ENCODE measurements around the gene NRXN3. TPM values are rescaled to one million over a fixed set of nuclear protein-coding genes. Genes with fewer than 3 reads are reported as not detected.

NRXN3 gene
- total and polyA plus RNA-seq, 2 experiments from 2014 or later = 1.0 to 1.8 TPM

GRCh38 chr14:79028281-79028680, 858.1 kb downstream of the NRXN3 start:
- Mint-ChIP-seq H3K27me3 (ENCODE audit: insufficient read depth, low read depth, poor library complexity) (peaks cover 2% of the 10 kb centered on the region), H3K9me3 (no peaks in the 10 kb centered on the region), H3K27ac (no peak overlapping the region), H3K4me1 (no peaks in the 10 kb centered on the region), H3K4me3 (no peak overlapping the region), H3K36me3 (ENCODE audit: low read depth) (no peaks in the 10 kb centered on the region)
- TF ChIP-seq REST (IDR thresholded peaks at IDR 0.05; ENCODE audit: unreplicated experiment) (no peak), ZNF331 (CRISPR knock-in tag; IDR thresholded peaks at IDR 0.05; ENCODE audit: low read depth) (no peak)
- H3K4me2 ChIP-seq = no peak overlapping the region
- H4K20me1 ChIP-seq (replicated peaks; ENCODE audit: insufficient read depth) = no peaks in the 10 kb centered on the region
- H3K36me3 ChIP-seq (ENCODE audit: insufficient read depth) = no peaks in the 10 kb centered on the region
- ATAC-seq (no peak), DNase-seq (ENCODE audit: low spot score) (no peak)
- H3K9me2 ChIP-seq (ENCODE audit: insufficient read depth) = no peaks in the 10 kb centered on the region
- H3K4me3 ChIP-seq = no peak overlapping the region
- H3F3A ChIP-seq (replicated peaks; ENCODE audit: low read depth) = no peaks in the 10 kb centered on the region
- H2AFZ ChIP-seq = no peak overlapping the region
- H3K4me1 ChIP-seq (ENCODE audit: insufficient read depth) = no peaks in the 10 kb centered on the region
- no peaks in the 10 kb centered on the region for H3K27me3 ChIP-seq (ENCODE audit: insufficient read depth)
- H3K27ac ChIP-seq (ENCODE audit: low read depth) = no peak overlapping the region
- H3K79me2 ChIP-seq (replicated peaks; ENCODE audit: insufficient read depth) = no peaks in the 10 kb centered on the region

- Mint-ChIP-seq H3K27me3 (ENCODE audit: insufficient read depth, low read depth, poor library complexity) (no peaks in the 10 kb centered on the region), H3K36me3 (ENCODE audit: low read depth) (peaks cover 12% of the 10 kb centered on the region; the same call in 2 of the 3 replicates)
- no peak overlapping the region for H3K4me3 ChIP-seq
- no peak for TF ChIP-seq CREB1 (CRISPR knock-in tag; IDR thresholded peaks at IDR 0.05; ENCODE audit: low read depth)
- TF ChIP-seq EZH2phosphoT487 (IDR thresholded peaks at IDR 0.05; ENCODE audit: unreplicated experiment) = no peak
- no peak for TF ChIP-seq REST (IDR thresholded peaks at IDR 0.05; ENCODE audit: unreplicated experiment)
- TF ChIP-seq ZNF331 (CRISPR knock-in tag; IDR thresholded peaks at IDR 0.05; ENCODE audit: low read depth) = no peak
- TF ChIP-seq EZH2 (IDR thresholded peaks at IDR 0.05; ENCODE audit: low read depth, unreplicated experiment) = no peak
- no peak for TF ChIP-seq JUNB (IDR thresholded peaks at IDR 0.05; ENCODE audit: unreplicated experiment)
- no peak for TF ChIP-seq CTCF (conservative IDR thresholded peaks at IDR 0.05; ENCODE audit: low read depth in 2 of 2)
- no peak for TF ChIP-seq ETS1 (IDR thresholded peaks at IDR 0.05)
Observed at GRCh38 chr14:79036441-79036840, 866.3 kb downstream of the NRXN3 start.

More at GRCh38 chr14:79036441-79036840, 866.3 kb downstream of the NRXN3 start:
- H3K9me2 ChIP-seq (ENCODE audit: insufficient read depth) = no peaks in the 10 kb centered on the region
- H3K27ac ChIP-seq (ENCODE audit: low read depth) = no peak overlapping the region
- H3K79me2 ChIP-seq (replicated peaks; ENCODE audit: insufficient read depth) = no peaks in the 10 kb centered on the region
- H3K27me3 ChIP-seq (ENCODE audit: insufficient read depth) = no peaks in the 10 kb centered on the region
- H3K4me1 ChIP-seq (ENCODE audit: insufficient read depth) = no peaks in the 10 kb centered on the region
- no peaks in the 10 kb centered on the region for H4K20me1 ChIP-seq (replicated peaks; ENCODE audit: insufficient read depth)
- no peak overlapping the region for H2AFZ ChIP-seq
- ATAC-seq (no peak), DNase-seq (ENCODE audit: low spot score) (no peak)
- H3K36me3 ChIP-seq (ENCODE audit: insufficient read depth) = no peaks in the 10 kb centered on the region
- Mint-ChIP-seq H3K9me3 (peaks cover 14% of the 10 kb centered on the region; the same call in 2 of the 3 replicates), H3K27ac (no peak overlapping the region), H3K4me1 (peaks cover 5% of the 10 kb centered on the region; the same call in 2 of the 3 replicates), H3K4me3 (no peak overlapping the region)
- H3F3A ChIP-seq (replicated peaks; ENCODE audit: low read depth) = no peaks in the 10 kb centered on the region
- H3K4me2 ChIP-seq = no peak overlapping the region

Measured in GM23338 (cell line).